HepG2 (cell line): ENCODE measurements around the gene KRTAP5-6. TPM values are rescaled to one million over a fixed set of nuclear protein-coding genes. Genes with fewer than 3 reads are reported as not detected.
A peak's percentile ranks its signal among the peaks of the same experiment; 100 is the strongest.
"Not testable (repeated sequence)": the region's sequence is repeated elsewhere in the genome, so short reads cannot be mapped to it uniquely, and the experiment has no call there.

ENCODE experiments used
- ATAC-seq: fragments of 200-7000 bp; cut with Tn5 transposase; 3 replicates; pipeline ENCODE4 v1.9.1; 2020; ENCODE audit warnings: mild to moderate bottlenecking, moderate library complexity
- BruUV-seq: library from RNA; stranded (reverse); fragments of 400-500 nt; replicated peaks from 2 replicates; lab custom pipeline; 2021; lab: Mats Ljungman, UMichigan
- CTCF ChIA-PET: fragments of 300-600 bp; formaldehyde crosslinking; extraction: SDS; loops from one replicate; lab custom pipeline; 2021; ENCODE audit warnings: low total read pairs, inconsistent platforms, low intra/inter-chr PET ratio; lab: Yijun Ruan, JAX
- POLR2A ChIA-PET: fragments of 350-600 bp; sonication (Branson Sonifier 250); formaldehyde crosslinking; loops from one replicate; lab custom pipeline; 2020; ENCODE audit warnings: antibody characterized with exemption, inconsistent platforms; lab: Yijun Ruan, JAX
- DNase-seq: peaks from one replicate; pipeline ENCODE4 v3.0.0-alpha.2; 2015; ENCODE audit warnings: low spot score
- FAIRE-seq: peaks from 3 replicates; lab custom pipeline; 2011; peaks lifted over from hg19 to GRCh38; lab: Jason Lieb, UNC
- H2AFZ ChIP-seq: one replicate; pipeline ENCODE4 v1.6.1; 2011; ENCODE audit warnings: low read length, inconsistent platforms
- H3K27ac ChIP-seq: fragments of 300-600 bp; 3 replicates; pipeline ENCODE4 v1.8.0; 2011; ENCODE audit warnings: mixed run types, mild to moderate bottlenecking, mixed read lengths, low read length, inconsistent platforms; ENCODE audit not compliant: insufficient read depth; ENCODE audit errors: extremely low read length
- H3K27me3 ChIP-seq, 2 experiments: fragments of 200-600 bp in 1 of 2; 2 replicates in 1 of 2; 3 replicates in 1 of 2; pipeline versions ENCODE4 v1.6.0 to v1.8.0; 2011; ENCODE audit warnings: low read length in 2 of 2, mild to moderate bottlenecking in 2 of 2, moderate library complexity in 2 of 2, inconsistent platforms in 1 of 2; ENCODE audit not compliant: insufficient read depth in 2 of 2, control insufficient read depth in 1 of 2
- H3K36me3 ChIP-seq, 2 experiments: fragments of 200-600 bp in 1 of 2; replicated peaks in 1 of 2; 2 replicates in 1 of 2; 3 replicates in 1 of 2; pipeline versions ENCODE4 v1.5.1 to v1.8.0; 2011; ENCODE audit warnings: low read length in 2 of 2, inconsistent platforms in 1 of 2; ENCODE audit not compliant: insufficient read depth in 2 of 2, control insufficient read depth in 1 of 2
- H3K4me1 ChIP-seq: 2 replicates; pipeline ENCODE4 v1.5.1; 2012; ENCODE audit warnings: low read length, inconsistent platforms; ENCODE audit not compliant: insufficient read depth
- H3K4me2 ChIP-seq: 2 replicates; pipeline ENCODE4 v1.6.0; 2011; ENCODE audit warnings: low read depth, low read length, inconsistent platforms
- H3K4me3 ChIP-seq, 3 experiments: fragments of 200-600 bp in 1 of 3; sonication (generic), shearing (Covaris generic) in 1 of 3; replicated peaks in 1 of 3; 2 replicates each; pipeline ENCODE4 v1.5.1; 2011 to 2016; ENCODE audit warnings: low read length in 3 of 3, inconsistent platforms in 2 of 3, low read depth in 2 of 3, mild to moderate bottlenecking in 2 of 3, control low read depth in 1 of 3, mixed read lengths in 1 of 3; ENCODE audit not compliant: insufficient read depth in 1 of 3
- H3K79me2 ChIP-seq: one replicate; pipeline ENCODE4 v1.6.1; 2011; ENCODE audit warnings: low read length, inconsistent platforms; ENCODE audit not compliant: insufficient read depth
- H3K9ac ChIP-seq: 2 replicates; pipeline ENCODE4 v1.6.0; 2011; ENCODE audit warnings: mild to moderate bottlenecking, low read depth, low read length, inconsistent platforms; ENCODE audit not compliant: insufficient read depth
- H3K9me3 ChIP-seq: 2 replicates; pipeline ENCODE4 v1.5.1; 2012; ENCODE audit warnings: mild to moderate bottlenecking, low read length
- H4K20me1 ChIP-seq: 2 replicates; pipeline ENCODE4 v1.6.0; 2011; ENCODE audit warnings: inconsistent platforms, mild to moderate bottlenecking, low read length, moderate library complexity; ENCODE audit not compliant: insufficient read depth
- ARNTL ChIP-seq: sonication (generic); formaldehyde crosslinking; IDR thresholded peaks from 2 replicates; pipeline ENCODE4 v1.4.0; 2020; ENCODE audit warnings: mild to moderate bottlenecking, missing genetic modification reagents
- BORCS8-MEF2B ChIP-seq: sonication (generic); formaldehyde crosslinking; IDR thresholded peaks from 2 replicates; pipeline ENCODE4 v1.8.0; 2022; ENCODE audit warnings: mild to moderate bottlenecking, missing genetic modification reagents
- BRD4 ChIP-seq: sonication (generic); formaldehyde crosslinking; IDR thresholded peaks from 2 replicates; pipeline ENCODE4 v1.4.0; 2020; ENCODE audit warnings: missing genetic modification reagents
- HIC2 ChIP-seq: sonication (generic); formaldehyde crosslinking; IDR thresholded peaks from 2 replicates; pipeline ENCODE4 v1.9.0; 2022; ENCODE audit warnings: low read depth, missing genetic modification reagents
- HOXA3 ChIP-seq: sonication (generic); formaldehyde crosslinking; IDR thresholded peaks from 2 replicates; pipeline ENCODE4 v1.5.0; 2020; ENCODE audit warnings: missing genetic modification reagents
- ISL2 ChIP-seq: sonication (generic); formaldehyde crosslinking; IDR thresholded peaks from 2 replicates; pipeline ENCODE4 v1.5.0; 2020; ENCODE audit warnings: missing genetic modification reagents
- LBX2 ChIP-seq: sonication (generic); formaldehyde crosslinking; IDR thresholded peaks from 2 replicates; pipeline ENCODE4 v1.5.0; 2020; ENCODE audit warnings: missing genetic modification reagents, mild to moderate bottlenecking, borderline replicate concordance
- TCF7L2 ChIP-seq: IDR thresholded peaks from 2 replicates; pipeline ENCODE4 v1.6.1; 2011; ENCODE audit warnings: mild to moderate bottlenecking, low read depth, low read length, moderate library complexity
- ZBTB38 ChIP-seq: sonication (generic); formaldehyde crosslinking; IDR thresholded peaks from 2 replicates; pipeline ENCODE4 v1.5.1; 2020; ENCODE audit warnings: mild to moderate bottlenecking, missing genetic modification reagents
- ZFP82 ChIP-seq: sonication (generic); formaldehyde crosslinking; IDR thresholded peaks from 2 replicates; pipeline ENCODE4 v1.5.1; 2020; ENCODE audit warnings: mild to moderate bottlenecking, missing genetic modification reagents, borderline replicate concordance
- ZNF687 ChIP-seq: sonication (generic); formaldehyde crosslinking; IDR thresholded peaks from 2 replicates; pipeline ENCODE4 v1.5.1; 2020; ENCODE audit warnings: mild to moderate bottlenecking, missing genetic modification reagents, moderate library complexity
- WGBS: methylation state at CpG from one replicate; pipeline ENCODE4 v1.1.6; 2017; ENCODE audit warnings: low lambda C conversion rate; 5-methylcytosine and 5-hydroxymethylcytosine counted together
- in situ Hi-C: cut with HindIII; loops from 2 replicates; pipeline ENCODE4 v1.10.0; 2017; ENCODE audit warnings: low pct_unique_long_range_greater_than_20kb; ENCODE audit not compliant: extremely low pct_ligation_motif_present
- intact Hi-C: fragments of 100-400 bp; cut with micrococcal nuclease; formaldehyde crosslinking; loops from one replicate; pipeline ENCODE4 v1.10.0; 2022; ENCODE audit not compliant: unreplicated experiment
- polyA plus RNA-seq, 8 experiments: library from polyadenylated mRNA; depleted of rRNA in 3 of 8; stranded (reverse) in 7 of 8; unstranded in 1 of 8; fragments of >200 nt; fragmentation: Illumina TruSeq in 4 of 8; extraction: Trizol in 4 of 8; gene quantifications; 2 replicates each; pipeline versions ENCODE4 v1.2.1 to v1.2.3, GENCODE V29; 2011 to 2016; ENCODE audit warnings: low read depth in 4 of 8, missing spikeins in 1 of 8, mixed read lengths in 1 of 8; ENCODE audit not compliant: insufficient read depth in 1 of 8
- total RNA-seq, 5 experiments: library from RNA; depleted of rRNA; stranded (reverse); fragments of >200 nt; fragmentation: Illumina TruSeq; extraction: Trizol; gene quantifications; 2 replicates each; pipeline ENCODE4 v1.2.3, GENCODE V29; 2016; ENCODE audit warnings: low read depth in 1 of 5

The KRTAP5-6 gene
- total and polyA plus RNA-seq, 2 of the 13 experiments (the other 11 are each of a cell fraction or from before 2014, with no cell fraction given), result not detected

- peaks cover 61% of the 10 kb centered on the region for H3K4me1 ChIP-seq
- no peaks in the 10 kb centered on the region for H3K27me3 ChIP-seq
- H3K4me2 ChIP-seq, result no peak overlapping the region
- TF ChIP-seq ZNF687 (peak; percentile 77), LBX2 (no peak), ISL2 (CRISPR knock-in tag) (no peak), BORCS8-MEF2B (no peak), ARNTL (CRISPR knock-in tag) (no peak), TCF7L2 (no peak), ZFP82 (CRISPR knock-in tag) (no peak), ZBTB38 (CRISPR knock-in tag) (peak; percentile 61), BRD4 (CRISPR knock-in tag) (0 out of 2 replicates have a peak, but pooled peaks have one; percentile 26), HIC2 (CRISPR knock-in tag) (no peak), HOXA3 (0 out of 2 replicates have a peak, but pooled peaks have one; percentile 24)
- H4K20me1 ChIP-seq, result no peaks in the 10 kb centered on the region
- H3K79me2 ChIP-seq, result no peaks in the 10 kb centered on the region
- intact Hi-C loops, result no loop called here
- FAIRE-seq, result no peak
- H3K9me3 ChIP-seq, result no peaks in the 10 kb centered on the region
- ATAC-seq, result no peak
- no peaks in the 10 kb centered on the region for H3K36me3 ChIP-seq
- 97% methylated on average over 20 of the region's 21 CpGs for whole genome bisulfite sequencing
- H2AFZ ChIP-seq, result no peak overlapping the region
- in situ Hi-C loops, result no loop called here
- H3K27ac ChIP-seq, result peak overlapping the region; percentile 50
- CTCF ChIA-PET, result no interaction called here
- POLR2A ChIA-PET, result no interaction called here
- DNase-seq, result no peak
- no peak overlapping the region for H3K4me3 ChIP-seq
- no TSS peak for BruUV-seq
- H3K9ac ChIP-seq, result no peak overlapping the region
Observed at GRCh38 chr11:1669546-1670218, 27.3 kb upstream of the KRTAP5-6 start.

GRCh38 chr11:1670457-1670856 is 26.5 kb upstream of the KRTAP5-6 start:
- H3K27me3 ChIP-seq, H3K36me3 ChIP-seq, CTCF ChIA-PET, in situ Hi-C loops, H3K4me2 ChIP-seq, H4K20me1 ChIP-seq, H3K4me3 ChIP-seq, BruUV-seq, H3K9me3 ChIP-seq, H2AFZ ChIP-seq, H3K79me2 ChIP-seq, ATAC-seq, DNase-seq, intact Hi-C loops: not testable (repeated sequence)
- peak; percentile 30 for FAIRE-seq
- POLR2A ChIA-PET, result interaction anchor here (7.2 kb wide), 1 partner anchor 21 kb away, joined by 141 read pairs; no protein-coding TSS in a partner anchor
- peak overlapping the region; percentile 34; the same call in 1 of the 2 replicates for H3K9ac ChIP-seq
- H3K27ac ChIP-seq, result peak overlapping the region; percentile 50
- 100% methylated on average over 1 of the region's 1 CpG for WGBS
- peaks cover 69% of the 10 kb centered on the region for H3K4me1 ChIP-seq
